Endothelial cell of umbilical vein (primary cell): ENCODE data around the gene DENND5A. TPM values are rescaled to one million over a fixed set of nuclear protein-coding genes. Genes with fewer than 3 reads are reported as not detected.

ENCODE experiments used
- BruUV-seq: library from RNA; stranded (reverse); fragments of 400-500 nt; replicated peaks from 2 replicates; lab custom pipeline; 2021; lab: Mats Ljungman, UMichigan
- CTCF ChIA-PET: fragments of 300-600, 350-600 bp; sonication (Branson Sonifier 250); formaldehyde crosslinking; loops from one replicate; lab custom pipeline; 2021; ENCODE audit warnings: antibody characterized with exemption, inconsistent platforms; lab: Charles Lee
- POLR2A ChIA-PET: fragments of 300-600, 350-600 bp; sonication (Branson Sonifier 250); formaldehyde crosslinking; loops from one replicate; lab custom pipeline; 2021; ENCODE audit warnings: antibody characterized with exemption, inconsistent platforms; lab: Charles Lee
- DNase-seq: peaks from one replicate; pipeline ENCODE4 v3.0.0-alpha.2; 2011; ENCODE audit warnings: low read depth, low spot score
- FAIRE-seq: peaks from 2 replicates; lab custom pipeline; 2011; peaks lifted over from hg19 to GRCh38; lab: Jason Lieb, UNC
- H2AFZ ChIP-seq: 2 replicates; pipeline ENCODE4 v1.6.0; 2012; ENCODE audit warnings: low read depth, low read length, control low read depth, inconsistent platforms
- H3K27ac ChIP-seq: 2 replicates; pipeline ENCODE4 v1.5.1; 2011; ENCODE audit warnings: low read depth, mild to moderate bottlenecking, control low read depth, low read length, moderate library complexity; ENCODE audit not compliant: insufficient read depth
- H3K27me3 ChIP-seq, 2 experiments: 2 replicates each; pipeline versions ENCODE4 v1.6.0 to v1.6.1; 2011; ENCODE audit warnings: low read length in 2 of 2, mixed read lengths in 1 of 2; ENCODE audit not compliant: control insufficient read depth in 2 of 2, insufficient read depth in 2 of 2
- H3K36me3 ChIP-seq, 2 experiments: 2 replicates in 1 of 2; 3 replicates in 1 of 2; pipeline ENCODE4 v1.5.1; 2011; ENCODE audit warnings: low read length in 2 of 2, mild to moderate bottlenecking in 1 of 2, moderate library complexity in 1 of 2; ENCODE audit not compliant: control insufficient read depth in 2 of 2, insufficient read depth in 2 of 2; ENCODE audit errors: extremely low read depth in 1 of 2
- H3K4me1 ChIP-seq: 3 replicates; pipeline ENCODE4 v1.5.1; 2011; ENCODE audit warnings: mild to moderate bottlenecking, low read length; ENCODE audit not compliant: control insufficient read depth, insufficient read depth; ENCODE audit errors: extremely low read depth
- H3K4me2 ChIP-seq: 2 replicates; pipeline ENCODE4 v1.6.1; 2011; ENCODE audit warnings: low read length, control low read depth, mixed read lengths; ENCODE audit not compliant: insufficient read depth
- H3K4me3 ChIP-seq, 3 experiments: fragments of 200-600 bp in 1 of 3; sonication (generic), shearing (Covaris generic) in 1 of 3; replicated peaks in 1 of 3; 2 replicates each; pipeline ENCODE4 v1.5.1; 2011 to 2016; ENCODE audit warnings: control low read depth in 3 of 3, low read length in 3 of 3, mild to moderate bottlenecking in 2 of 3, inconsistent platforms in 1 of 3, low read depth in 1 of 3, moderate library complexity in 1 of 3; ENCODE audit not compliant: insufficient read depth in 1 of 3
- H3K79me2 ChIP-seq: 2 replicates; pipeline ENCODE4 v1.6.0; 2012; ENCODE audit warnings: low read length, inconsistent platforms; ENCODE audit not compliant: control insufficient read depth, insufficient read depth
- H3K9ac ChIP-seq: replicated peaks from 2 replicates; pipeline ENCODE3; 2011; ENCODE audit warnings: low read length, control low read depth; ENCODE audit not compliant: insufficient read depth; ENCODE audit errors: extremely low read depth
- H3K9me1 ChIP-seq: replicated peaks from 3 replicates; pipeline ENCODE4 v1.6.0; 2011; ENCODE audit warnings: mild to moderate bottlenecking, low read length; ENCODE audit not compliant: control insufficient read depth, insufficient read depth; ENCODE audit errors: extremely low read depth
- H3K9me3 ChIP-seq: replicated peaks from 2 replicates; pipeline ENCODE4 v1.5.1; 2012; ENCODE audit warnings: low read length, inconsistent platforms; ENCODE audit not compliant: control insufficient read depth, insufficient read depth
- H4K20me1 ChIP-seq: replicated peaks from 2 replicates; pipeline ENCODE3; 2011; ENCODE audit warnings: mild to moderate bottlenecking, low read length; ENCODE audit not compliant: control insufficient read depth, insufficient read depth; ENCODE audit errors: extremely low read depth
- EZH2 ChIP-seq: IDR thresholded peaks from 2 replicates; pipeline ENCODE4 v1.6.1; 2012; ENCODE audit warnings: borderline replicate concordance, low read depth, mild to moderate bottlenecking, moderate library complexity, low read length, inconsistent platforms; ENCODE audit not compliant: severe bottlenecking
- FOS ChIP-seq: IDR thresholded peaks from 2 replicates; pipeline ENCODE4 v1.6.1; 2011; ENCODE audit warnings: mild to moderate bottlenecking, low read length, moderate library complexity, borderline replicate concordance; ENCODE audit not compliant: insufficient read depth
- GATA2 ChIP-seq: IDR thresholded peaks from 2 replicates; pipeline ENCODE4 v1.7.0; 2011; ENCODE audit warnings: low read depth, mild to moderate bottlenecking, moderate library complexity, mixed read lengths, low read length; ENCODE audit not compliant: insufficient read length, insufficient read depth
- JUN ChIP-seq: IDR thresholded peaks from 2 replicates; pipeline ENCODE4 v1.6.1; 2011; ENCODE audit warnings: borderline replicate concordance, low read depth; ENCODE audit not compliant: insufficient read length, insufficient read depth
- MYC ChIP-seq: IDR thresholded peaks from one replicate; pipeline ENCODE4 v1.6.1; 2011; ENCODE audit warnings: mild to moderate bottlenecking, low read depth, low read length
- POLR2A ChIP-seq: IDR thresholded peaks from 2 replicates; pipeline ENCODE4 v1.6.1; 2012; ENCODE audit warnings: low read depth, mild to moderate bottlenecking, control low read depth, low read length
- POLR2AphosphoS5 ChIP-seq: IDR thresholded peaks from 2 replicates; pipeline ENCODE4 v1.6.1; 2012; ENCODE audit warnings: low read depth, mild to moderate bottlenecking, control low read depth, low read length, moderate library complexity; ENCODE audit not compliant: insufficient read depth
- dilution Hi-C: fragments of 300-500 bp; cut with MboI; formaldehyde crosslinking; loops from one replicate; pipeline ENCODE4 v1.15.0; 2019; ENCODE audit warnings: low sequenced_read_pairs; ENCODE audit not compliant: extremely low pct_ligation_motif_present
- intact Hi-C: fragments of 100-400 bp; cut with micrococcal nuclease; formaldehyde crosslinking; loops from one replicate; pipeline ENCODE4 v1.10.0; 2022
- polyA plus RNA-seq, 4 experiments: library from polyadenylated mRNA; depleted of rRNA in 3 of 4; stranded (reverse) in 3 of 4; unstranded in 1 of 4; fragments of >200 nt; gene quantifications; 2 replicates each; pipeline versions ENCODE4 v1.2.1 to v1.2.3, GENCODE V29; 2011 to 2012; ENCODE audit warnings: missing spikeins in 1 of 4
- total RNA-seq: library from RNA; stranded (reverse); gene quantifications from 2 replicates; pipeline ENCODE4 v1.2.3, GENCODE V29; 2021
- TF ChIP-seq, protein P1 (sequence below), 2 donors: IDR thresholded peaks; 1 replicate in 1 of 2; 2 replicates in 1 of 2; pipeline ENCODE4 v1.5.1; 2011; ENCODE audit warnings: low read length in 2 of 2, mild to moderate bottlenecking in 2 of 2, moderate library complexity in 2 of 2, control low read depth in 1 of 2, inconsistent platforms in 1 of 2, low read depth in 1 of 2; ENCODE audit not compliant: insufficient read depth in 1 of 2; ENCODE audit errors: extremely low read depth in 1 of 2
- TF ChIP-seq, protein P2 (sequence below): IDR thresholded peaks from 2 replicates; pipeline ENCODE4 v1.6.1; 2011; ENCODE audit not compliant: insufficient read depth, insufficient read length

DENND5A gene
- total and polyA plus RNA-seq, 2 donors (not counting 3 experiments of a cell fraction or from before 2014, with no cell fraction given), result 116 to 220 TPM

- no peak for TF ChIP-seq POLR2AphosphoS5
- no peak for TF ChIP-seq JUN
- TF ChIP-seq, protein P1, sequence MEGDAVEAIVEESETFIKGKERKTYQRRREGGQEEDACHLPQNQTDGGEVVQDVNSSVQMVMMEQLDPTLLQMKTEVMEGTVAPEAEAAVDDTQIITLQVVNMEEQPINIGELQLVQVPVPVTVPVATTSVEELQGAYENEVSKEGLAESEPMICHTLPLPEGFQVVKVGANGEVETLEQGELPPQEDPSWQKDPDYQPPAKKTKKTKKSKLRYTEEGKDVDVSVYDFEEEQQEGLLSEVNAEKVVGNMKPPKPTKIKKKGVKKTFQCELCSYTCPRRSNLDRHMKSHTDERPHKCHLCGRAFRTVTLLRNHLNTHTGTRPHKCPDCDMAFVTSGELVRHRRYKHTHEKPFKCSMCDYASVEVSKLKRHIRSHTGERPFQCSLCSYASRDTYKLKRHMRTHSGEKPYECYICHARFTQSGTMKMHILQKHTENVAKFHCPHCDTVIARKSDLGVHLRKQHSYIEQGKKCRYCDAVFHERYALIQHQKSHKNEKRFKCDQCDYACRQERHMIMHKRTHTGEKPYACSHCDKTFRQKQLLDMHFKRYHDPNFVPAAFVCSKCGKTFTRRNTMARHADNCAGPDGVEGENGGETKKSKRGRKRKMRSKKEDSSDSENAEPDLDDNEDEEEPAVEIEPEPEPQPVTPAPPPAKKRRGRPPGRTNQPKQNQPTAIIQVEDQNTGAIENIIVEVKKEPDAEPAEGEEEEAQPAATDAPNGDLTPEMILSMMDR (IDR thresholded peaks at IDR 0.05; ENCODE audit: extremely low read depth in 1 of 2, insufficient read depth in 1 of 2, low read depth in 1 of 2, low read length in 2 of 2), result no peak
- no peak for TF ChIP-seq MYC
- no peak for TF ChIP-seq POLR2A
- TF ChIP-seq, protein P2, sequence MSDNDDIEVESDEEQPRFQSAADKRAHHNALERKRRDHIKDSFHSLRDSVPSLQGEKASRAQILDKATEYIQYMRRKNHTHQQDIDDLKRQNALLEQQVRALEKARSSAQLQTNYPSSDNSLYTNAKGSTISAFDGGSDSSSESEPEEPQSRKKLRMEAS, result no peak
- no peak for TF ChIP-seq EZH2
- TF ChIP-seq FOS, result no peak
- no peak for TF ChIP-seq GATA2
- Histone ChIP-seq H3K4me1 (peaks cover 5% of the 10 kb centered on the region), H3K4me3 (no peak overlapping the region), H3K4me2 (no peak overlapping the region), H3K36me3 (no peaks in the 10 kb centered on the region), H3K27me3 (no peaks in the 10 kb centered on the region), H4K20me1 (no peaks in the 10 kb centered on the region), H3K9me1 (no peaks in the 10 kb centered on the region), H3K79me2 (no peaks in the 10 kb centered on the region), H3K27ac (no peak overlapping the region), H3K9ac (no peak overlapping the region), H2AFZ (no peak overlapping the region), H3K9me3 (no peaks in the 10 kb centered on the region)
- BruUV-seq, result no TSS peak
- FAIRE-seq (no peak), DNase-seq (no peak)
- intact Hi-C loops (no loop called here), dilution Hi-C loops (no loop called here)
- ChIA-PET POLR2A (no interaction called here), CTCF (interaction anchor here (0.6 to 1.6 kb wide), 4 partner anchors 7 to 108 kb away, joined by 3 to 4 read pairs (median 3); no protein-coding TSS in a partner anchor)
Measured at GRCh38 chr11:9273376-9274336, 8.5 kb upstream of the DENND5A start.
